Stimulated activated CD4-positive, alpha-beta T cell treated with anti-CD3 and anti-CD28 coated beads, Interleukin-15, amount 100 ng/mL, for 48 hours (primary cell): ENCODE measurements around the gene CCDC89.
"Not testable (repeated sequence)": the region's sequence is repeated elsewhere in the genome, so short reads cannot be mapped to it uniquely, and the experiment has no call there.

Source experiments
- DNase-seq, 2 donors: peaks; one replicate each; pipeline ENCODE4 v3.0.0-alpha.2; 2020; ENCODE audit warnings: low read depth in 2 of 2

The CCDC89 gene

DNA sequence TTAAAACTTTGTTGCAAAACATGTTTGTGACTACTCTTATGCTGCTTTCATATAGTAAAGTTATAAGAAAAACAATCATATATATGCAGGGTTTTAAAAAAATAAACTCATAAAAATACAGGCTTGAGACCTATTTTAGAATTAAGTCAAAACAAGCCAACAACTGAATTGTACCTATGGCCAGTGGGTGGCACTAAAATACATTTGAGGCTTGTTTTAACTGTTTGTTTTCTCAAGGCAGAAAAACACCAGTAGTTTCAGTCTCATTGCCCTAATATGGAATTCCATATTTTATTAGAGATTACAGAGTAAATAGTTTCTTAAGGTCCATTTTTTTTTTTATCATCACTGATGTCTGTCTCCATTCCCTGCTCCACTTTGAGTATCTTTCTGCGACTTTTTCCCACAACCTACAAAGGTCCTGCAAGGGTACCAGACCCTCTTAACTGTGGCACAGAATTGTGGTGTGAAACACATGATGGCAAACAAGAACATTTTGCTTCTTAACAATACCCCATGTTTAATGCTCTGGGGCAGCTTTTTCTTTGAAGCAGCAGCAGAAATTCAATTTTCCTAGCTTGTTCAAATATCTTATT, 8.5 kb upstream of the CCDC89 start:
- no peak for DNase-seq

DNA sequence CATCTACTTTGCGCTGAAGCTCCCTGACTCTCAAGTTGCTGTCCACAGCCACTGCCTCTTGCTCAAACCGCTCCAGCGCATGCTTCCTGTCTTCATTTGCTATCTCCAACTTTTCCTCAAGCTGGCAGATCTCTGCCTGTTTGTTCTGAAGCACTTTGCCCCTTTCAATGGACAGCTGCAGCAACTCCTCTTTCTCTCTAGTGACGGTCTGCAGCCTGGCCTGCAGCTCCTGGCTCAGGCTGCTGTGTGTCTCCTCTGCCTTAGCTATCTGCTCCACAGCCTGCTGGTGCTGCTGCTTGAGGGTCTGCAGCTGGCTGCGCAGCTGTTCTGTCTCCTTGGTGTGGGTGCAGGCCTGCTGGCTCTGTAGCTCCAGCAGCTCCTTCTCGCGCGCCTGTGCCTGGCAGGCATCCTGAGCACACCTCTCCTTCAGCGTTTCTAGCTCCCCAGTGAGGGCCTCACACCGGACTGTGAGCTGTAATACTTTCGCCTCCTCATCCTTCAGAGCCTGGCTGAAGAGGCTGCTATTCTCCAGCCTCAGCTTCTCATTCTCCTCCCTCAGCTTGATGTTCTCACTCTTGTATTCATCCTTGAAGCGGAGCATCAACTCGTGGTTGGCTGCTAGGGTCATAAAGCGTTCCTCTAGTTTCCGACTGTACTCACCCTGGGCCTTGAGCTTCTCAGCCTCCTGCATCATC, 723 bp downstream of the CCDC89 start:
- no peak for DNase-seq

DNA sequence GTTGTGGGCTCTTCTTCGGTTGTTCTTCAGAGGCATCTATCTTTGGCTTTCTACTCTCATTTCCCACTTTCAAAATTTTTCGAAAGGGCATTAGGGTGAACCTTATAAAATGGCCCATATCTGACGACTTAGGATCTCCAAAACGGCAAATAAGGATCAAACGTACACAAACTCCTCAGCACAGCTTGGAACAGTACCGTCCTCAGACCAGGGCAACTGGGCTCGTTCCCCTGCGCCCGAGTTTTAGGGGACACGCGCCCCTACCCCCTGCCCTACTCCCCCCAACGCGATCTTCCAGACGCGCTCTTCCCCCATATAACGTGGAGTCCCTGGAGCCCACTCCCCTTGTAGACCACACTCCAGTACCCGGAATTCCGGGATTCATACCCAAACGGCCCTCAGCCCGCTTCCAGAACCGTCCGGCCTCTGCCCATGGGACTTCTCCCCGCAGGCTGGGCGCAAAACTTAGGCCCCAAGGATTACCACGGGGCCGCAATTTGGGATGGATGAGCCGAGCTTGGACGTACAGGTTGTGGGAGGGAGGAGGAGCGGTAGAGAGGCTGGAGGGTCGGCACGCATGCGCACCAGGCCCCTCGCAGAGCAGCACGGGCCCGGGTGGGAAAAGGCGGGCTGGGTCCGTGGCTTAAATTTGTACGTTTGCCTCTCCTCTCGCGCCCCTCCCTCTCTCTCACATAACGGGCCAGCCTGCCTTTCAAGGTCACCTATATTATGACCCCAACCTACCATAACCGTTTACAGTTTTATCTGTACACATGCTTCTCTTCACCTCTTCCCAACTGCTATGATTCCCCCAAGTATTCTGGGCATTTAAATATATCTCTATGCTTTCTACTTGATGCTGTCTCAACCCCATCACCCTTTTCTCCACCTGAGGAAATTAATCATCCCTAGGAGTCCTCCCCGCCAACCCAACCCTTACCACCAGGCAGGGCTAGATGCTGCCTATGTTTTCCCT, 3.4 kb downstream of the CCDC89 start:
- DNase-seq = peak; percentile 28 to 65

GRCh38 chr11:85680897-85681296, 5.1 kb downstream of the CCDC89 start:
- DNase-seq = no peak

GRCh38 chr11:85679576-85679975, 6.4 kb downstream of the CCDC89 start:
- DNase-seq = no peak

DNA sequence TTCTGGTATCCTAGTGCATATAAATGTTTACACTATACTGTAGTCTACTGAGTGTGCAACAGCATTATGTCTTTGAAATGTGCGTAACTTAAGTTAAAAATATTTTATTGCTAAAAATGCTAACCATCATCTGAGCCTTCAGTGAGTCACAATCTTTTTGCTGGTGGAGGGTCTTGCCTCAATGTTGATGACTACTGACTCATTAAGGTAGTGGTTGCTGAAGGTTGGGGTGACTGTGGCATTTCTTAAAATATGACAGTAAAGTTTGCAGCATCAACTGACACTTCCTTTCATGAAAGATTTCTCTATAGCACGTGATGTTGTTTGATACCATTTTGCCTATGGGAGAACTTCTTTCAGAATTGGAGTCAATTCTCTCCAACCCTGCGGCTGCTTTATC, 12.6 kb downstream of the CCDC89 start:
- DNase-seq = no peak

- no peak for DNase-seq
These were observed 13.7 kb downstream of the CCDC89 start for GRCh38 chr11:85672105-85672902.

DNA sequence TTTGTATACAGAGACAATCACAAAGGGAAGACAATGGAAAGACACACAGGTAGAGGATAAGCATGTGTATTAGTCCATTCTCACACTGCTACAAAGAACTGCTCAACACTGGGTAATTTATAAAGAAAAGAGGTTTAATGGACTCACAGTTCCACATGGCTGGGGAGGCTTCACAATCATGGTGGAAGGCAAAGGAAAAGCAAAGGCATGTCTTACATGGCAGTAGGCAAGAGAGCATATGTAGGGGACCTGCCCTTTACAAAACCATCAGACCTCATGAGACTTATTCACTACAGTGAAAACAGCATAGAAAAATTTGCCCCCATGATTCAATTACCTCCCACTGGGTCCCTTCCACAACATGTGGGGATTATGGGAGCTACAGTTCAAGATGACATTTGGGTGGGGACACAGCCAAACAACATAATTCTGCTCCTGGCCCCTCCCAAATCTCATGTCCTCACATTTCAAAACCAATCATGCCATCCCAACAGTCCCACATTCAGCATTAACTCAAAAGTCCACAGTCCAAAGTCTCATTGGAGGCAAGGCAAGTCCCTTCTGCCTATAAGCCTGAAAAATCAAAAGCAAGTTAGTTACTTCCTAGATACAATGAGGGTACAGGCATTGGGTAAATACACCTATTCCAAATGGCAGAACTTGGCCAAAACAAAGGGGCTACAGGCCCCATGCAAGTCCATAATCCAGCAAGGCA, 14.9 kb downstream of the CCDC89 start:
- not testable (repeated sequence) for DNase-seq

- no peak for DNase-seq
These were observed 17.8 kb downstream of the CCDC89 start for GRCh38 chr11:85668157-85668556.

GRCh38 chr11:85666687-85667086, 19.3 kb downstream of the CCDC89 start:
- no peak for DNase-seq

DNA sequence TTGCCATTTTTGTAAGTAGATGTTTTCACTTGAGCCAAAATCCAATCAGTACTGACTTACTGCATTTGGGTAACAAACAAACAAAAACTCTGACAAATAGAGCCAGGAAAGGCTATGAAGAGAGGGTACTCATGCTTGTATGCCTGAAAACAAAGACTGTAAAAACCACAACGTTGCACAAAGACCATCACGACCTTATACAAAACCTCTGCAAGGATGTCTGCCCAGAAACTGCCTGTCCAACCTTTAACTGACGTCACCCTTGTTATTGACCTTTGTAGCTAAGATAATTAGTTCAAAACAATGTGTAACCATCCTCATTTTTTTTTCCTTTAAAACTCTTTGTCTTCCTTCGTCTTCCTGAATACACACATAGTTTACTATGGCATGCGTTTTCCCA, 20.3 kb downstream of the CCDC89 start:
- no peak for DNase-seq

- DNase-seq = peak; percentile 91 to 96
These were observed 21.1 kb downstream of the CCDC89 start, which contains the start of gene CREBZF for GRCh38 chr11:85664615-85665481. Gene CREBZF, minus strand, starts transcription at chr11:85665129. Its CDS starts 254 bp downstream, at chr11:85664875.

GRCh38 chr11:85663753-85664614, 22.0 kb downstream of the CCDC89 start:
- DNase-seq = peak; percentile 79 to 81

- no peak for DNase-seq
These were observed 22.8 kb downstream of the CCDC89 start for GRCh38 chr11:85663080-85663752.

DNA sequence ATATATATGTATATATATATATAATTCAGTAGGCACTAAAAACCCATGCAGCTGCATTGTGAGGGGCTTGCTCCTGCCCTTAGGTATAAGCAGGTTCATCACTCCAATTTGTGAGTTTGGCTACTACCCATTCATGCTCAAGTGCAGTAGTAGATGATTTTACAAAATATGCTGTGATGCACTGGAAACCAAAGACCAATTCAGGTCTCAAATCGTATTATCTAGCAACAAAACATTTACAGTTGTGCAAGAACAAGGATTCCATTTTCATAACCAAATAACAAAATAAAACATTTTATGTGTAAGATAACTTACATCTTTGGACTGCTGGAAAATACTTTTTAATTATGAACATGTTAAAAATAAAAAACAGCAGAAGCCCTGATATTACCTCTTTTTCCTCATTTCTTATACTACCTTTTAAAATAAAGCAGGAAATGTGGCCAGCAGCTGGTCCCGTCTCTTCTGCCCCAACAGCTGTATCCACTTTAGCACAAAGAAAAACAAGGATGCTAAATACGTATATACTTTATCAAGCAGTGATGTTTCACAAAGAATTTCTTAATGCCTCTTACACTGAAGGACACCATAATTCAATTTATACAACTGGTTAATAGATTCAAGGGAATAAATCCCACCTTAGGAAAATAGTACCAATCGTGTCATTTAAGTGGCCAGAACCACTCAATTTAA, 23.9 kb downstream of the CCDC89 start:
- no peak for DNase-seq

DNA sequence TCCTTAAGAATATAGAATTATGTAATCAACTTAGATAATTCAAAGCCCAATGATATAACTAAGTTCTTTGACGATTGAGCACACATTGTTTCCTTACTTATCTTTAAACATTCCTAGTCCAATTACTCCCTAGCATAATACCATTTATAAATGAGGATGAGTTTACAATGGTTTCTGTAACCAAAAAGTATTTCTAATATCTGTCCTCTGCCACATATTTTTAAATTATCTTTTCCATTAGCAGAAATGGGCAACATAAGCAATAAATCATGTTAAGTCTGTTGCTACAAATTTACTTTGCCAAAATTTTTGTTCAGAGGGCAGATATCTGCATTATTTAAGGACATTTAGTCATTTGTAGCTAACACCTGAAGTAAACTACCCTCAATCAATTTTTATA, 27.8 kb downstream of the CCDC89 start:
- no peak for DNase-seq

GRCh38 chr11:85656777-85657176, 29.2 kb downstream of the CCDC89 start:
- no peak for DNase-seq

GRCh38 chr11:85654343-85654742, 31.7 kb downstream of the CCDC89 start:
- DNase-seq = not testable (repeated sequence)
